SK-N-SH (cell line): ENCODE measurements around the gene TRNAU1AP. TPM values are rescaled to one million over a fixed set of nuclear protein-coding genes. Genes with fewer than 3 reads are reported as not detected.

Experiments used
- CHD2 ChIP-seq: fragments of 150-350 bp; IDR thresholded peaks from 2 replicates; pipeline ENCODE4 v1.6.1; 2018; ENCODE audit warnings: low read length; ENCODE audit not compliant: partially characterized antibody
- ELF1 ChIP-seq: IDR thresholded peaks from 2 replicates; pipeline ENCODE4 v1.4.0; 2012
- EP300 ChIP-seq, 2 experiments: IDR thresholded peaks; 2 replicates each; pipeline versions ENCODE4 v1.4.0 to v1.6.1; 2012; ENCODE audit warnings: borderline replicate concordance in 1 of 2, low read depth in 1 of 2, low read length in 1 of 2
- FOSL2 ChIP-seq: IDR thresholded peaks from 2 replicates; pipeline ENCODE4 v1.4.0; 2012; ENCODE audit warnings: low read depth, mild to moderate bottlenecking, moderate library complexity, borderline replicate concordance
- FOXJ3 ChIP-seq: sonication (generic); formaldehyde crosslinking; IDR thresholded peaks from 2 replicates; pipeline ENCODE4 v1.5.1; 2020; ENCODE audit warnings: mild to moderate bottlenecking, missing genetic modification reagents
- FOXM1 ChIP-seq: IDR thresholded peaks from 2 replicates; pipeline ENCODE4 v1.4.0; 2012; ENCODE audit warnings: low read depth, mild to moderate bottlenecking
- GABPA ChIP-seq: IDR thresholded peaks from 2 replicates; pipeline ENCODE4 v1.4.0; 2012; ENCODE audit warnings: low read depth, mild to moderate bottlenecking
- JUND ChIP-seq: IDR thresholded peaks from 2 replicates; pipeline ENCODE4 v1.4.0; 2012
- MEF2A ChIP-seq: IDR thresholded peaks from 2 replicates; pipeline ENCODE4 v1.4.0; 2012; ENCODE audit warnings: low read depth, borderline replicate concordance
- NRF1 ChIP-seq: IDR thresholded peaks from 2 replicates; pipeline ENCODE4 v1.6.1; 2012; ENCODE audit warnings: low read depth, mild to moderate bottlenecking, low read length
- RAD21 ChIP-seq: IDR thresholded peaks from 2 replicates; pipeline ENCODE4 v1.6.1; 2012; ENCODE audit warnings: mild to moderate bottlenecking, low read length
- RFX5 ChIP-seq: IDR thresholded peaks from 2 replicates; pipeline ENCODE4 v1.6.1; 2012; ENCODE audit warnings: mild to moderate bottlenecking, improper control_type of control experiment, low read length
- SIN3A ChIP-seq: IDR thresholded peaks from 2 replicates; pipeline ENCODE4 v1.6.1; 2012; ENCODE audit warnings: low read depth, mild to moderate bottlenecking, low read length, moderate library complexity, borderline replicate concordance
- TAF1 ChIP-seq: IDR thresholded peaks from 2 replicates; pipeline ENCODE4 v1.6.1; 2012; ENCODE audit warnings: low read depth, mild to moderate bottlenecking, low read length, moderate library complexity, borderline replicate concordance
- TCF12 ChIP-seq: IDR thresholded peaks from 2 replicates; pipeline ENCODE4 v1.4.0; 2012
- TEAD4 ChIP-seq: IDR thresholded peaks from 2 replicates; pipeline ENCODE4 v1.4.0; 2012; ENCODE audit warnings: mild to moderate bottlenecking, borderline replicate concordance; ENCODE audit not compliant: insufficient read depth
- USF2 ChIP-seq: fragments of 150-350 bp; IDR thresholded peaks from 2 replicates; pipeline ENCODE4 v1.6.1; 2017; ENCODE audit warnings: antibody characterized with exemption, low read length, low read depth, borderline replicate concordance
- YY1 ChIP-seq: IDR thresholded peaks from 2 replicates; pipeline ENCODE4 v1.4.0; 2012; ENCODE audit warnings: low read depth, mild to moderate bottlenecking
- polyA plus RNA-seq, 3 experiments: library from polyadenylated mRNA; depleted of rRNA; stranded (reverse); fragments of >200 nt; gene quantifications; 2 replicates each; pipeline ENCODE4 v1.2.3, GENCODE V29; 2012
- TF ChIP-seq, protein P1 (sequence below): IDR thresholded peaks from 2 replicates; pipeline ENCODE4 v1.4.0; 2012; ENCODE audit warnings: low read depth, borderline replicate concordance
- TF ChIP-seq, protein P2 (sequence below): IDR thresholded peaks from 2 replicates; pipeline ENCODE4 v1.4.0; 2012; ENCODE audit warnings: low read depth, borderline replicate concordance
- TF ChIP-seq, protein P3 (sequence below): IDR thresholded peaks from 2 replicates; pipeline ENCODE4 v1.6.1; 2012; ENCODE audit warnings: mild to moderate bottlenecking, low read depth, low read length, moderate library complexity
- TF ChIP-seq, protein P4 (sequence below): IDR thresholded peaks from 2 replicates; pipeline ENCODE4 v1.4.0; 2012; ENCODE audit warnings: low read depth

The TRNAU1AP gene
- polyA plus RNA-seq, 1 of the 3 experiments (the other 2 are of a cell fraction) = 25.8 TPM

DNA sequence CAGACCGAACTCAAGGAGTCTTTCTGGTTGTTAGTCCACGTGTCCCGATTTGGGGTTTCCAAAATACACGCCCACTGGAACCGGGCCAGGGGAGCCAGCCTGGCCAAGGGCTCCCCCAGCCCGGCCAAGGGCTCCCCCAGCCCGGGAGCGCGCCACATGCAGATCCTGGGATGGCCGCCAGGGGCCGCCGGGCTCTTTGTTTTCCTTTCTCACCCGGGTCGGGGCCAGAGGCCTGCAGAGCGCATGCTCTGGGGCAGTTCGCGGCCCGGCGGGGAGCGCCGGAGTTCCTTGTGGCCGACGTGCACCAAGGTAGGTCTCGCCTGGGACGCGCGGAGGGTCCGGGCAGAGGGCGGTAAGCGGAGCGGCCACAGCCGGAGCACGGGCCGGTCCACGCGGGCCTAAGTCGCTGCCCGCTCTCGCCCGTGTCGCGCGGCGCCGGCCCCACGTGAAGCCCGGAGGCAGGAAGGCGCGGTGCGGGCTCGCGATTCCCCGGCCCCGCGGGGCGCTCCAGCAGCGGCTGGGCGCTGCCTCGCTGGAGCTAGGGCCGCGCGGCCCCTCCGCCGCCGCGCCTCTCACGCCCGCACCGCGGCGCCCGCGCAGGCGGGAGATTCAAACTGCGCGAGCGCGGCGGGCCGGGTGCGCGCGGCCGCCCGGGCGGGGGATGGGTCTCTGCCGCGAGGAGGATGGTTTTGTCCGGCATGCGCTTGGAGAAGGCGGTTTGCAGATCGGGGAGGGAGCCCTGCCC, 34.7 kb upstream of the TRNAU1AP start (continued):
- TF ChIP-seq USF2 (no peak), RFX5 (no peak), JUND (no peak), ELF1 (peak; percentile 11; the same call in 1 of the 2 replicates), YY1 (no peak), RAD21 (peak; percentile 78), FOSL2 (no peak), TEAD4 (no peak), NRF1 (peak; percentile 85), MEF2A (no peak), GABPA (no peak), TCF12 (0 out of 2 replicates have a peak, but pooled peaks have one; percentile 19), SIN3A (peak; percentile 33), FOXJ3 (CRISPR knock-in tag) (no peak), FOXM1 (no peak), TAF1 (peak; percentile 54; the same call in 1 of the 2 replicates), CHD2 (no peak), EP300 (IDR thresholded peaks at IDR 0.05; ENCODE audit: borderline replicate concordance in 1 of 2, low read depth in 1 of 2, low read length in 1 of 2) (no peak)
- TF ChIP-seq, protein P1, sequence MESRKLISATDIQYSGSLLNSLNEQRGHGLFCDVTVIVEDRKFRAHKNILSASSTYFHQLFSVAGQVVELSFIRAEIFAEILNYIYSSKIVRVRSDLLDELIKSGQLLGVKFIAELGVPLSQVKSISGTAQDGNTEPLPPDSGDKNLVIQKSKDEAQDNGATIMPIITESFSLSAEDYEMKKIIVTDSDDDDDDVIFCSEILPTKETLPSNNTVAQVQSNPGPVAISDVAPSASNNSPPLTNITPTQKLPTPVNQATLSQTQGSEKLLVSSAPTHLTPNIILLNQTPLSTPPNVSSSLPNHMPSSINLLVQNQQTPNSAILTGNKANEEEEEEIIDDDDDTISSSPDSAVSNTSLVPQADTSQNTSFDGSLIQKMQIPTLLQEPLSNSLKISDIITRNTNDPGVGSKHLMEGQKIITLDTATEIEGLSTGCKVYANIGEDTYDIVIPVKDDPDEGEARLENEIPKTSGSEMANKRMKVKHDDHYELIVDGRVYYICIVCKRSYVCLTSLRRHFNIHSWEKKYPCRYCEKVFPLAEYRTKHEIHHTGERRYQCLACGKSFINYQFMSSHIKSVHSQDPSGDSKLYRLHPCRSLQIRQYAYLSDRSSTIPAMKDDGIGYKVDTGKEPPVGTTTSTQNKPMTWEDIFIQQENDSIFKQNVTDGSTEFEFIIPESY = 0 out of 2 replicates have a peak, but pooled peaks have one; percentile 10
- TF ChIP-seq, protein P2, sequence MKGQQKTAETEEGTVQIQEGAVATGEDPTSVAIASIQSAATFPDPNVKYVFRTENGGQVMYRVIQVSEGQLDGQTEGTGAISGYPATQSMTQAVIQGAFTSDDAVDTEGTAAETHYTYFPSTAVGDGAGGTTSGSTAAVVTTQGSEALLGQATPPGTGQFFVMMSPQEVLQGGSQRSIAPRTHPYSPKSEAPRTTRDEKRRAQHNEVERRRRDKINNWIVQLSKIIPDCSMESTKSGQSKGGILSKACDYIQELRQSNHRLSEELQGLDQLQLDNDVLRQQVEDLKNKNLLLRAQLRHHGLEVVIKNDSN = no peak
- TF ChIP-seq, protein P3, sequence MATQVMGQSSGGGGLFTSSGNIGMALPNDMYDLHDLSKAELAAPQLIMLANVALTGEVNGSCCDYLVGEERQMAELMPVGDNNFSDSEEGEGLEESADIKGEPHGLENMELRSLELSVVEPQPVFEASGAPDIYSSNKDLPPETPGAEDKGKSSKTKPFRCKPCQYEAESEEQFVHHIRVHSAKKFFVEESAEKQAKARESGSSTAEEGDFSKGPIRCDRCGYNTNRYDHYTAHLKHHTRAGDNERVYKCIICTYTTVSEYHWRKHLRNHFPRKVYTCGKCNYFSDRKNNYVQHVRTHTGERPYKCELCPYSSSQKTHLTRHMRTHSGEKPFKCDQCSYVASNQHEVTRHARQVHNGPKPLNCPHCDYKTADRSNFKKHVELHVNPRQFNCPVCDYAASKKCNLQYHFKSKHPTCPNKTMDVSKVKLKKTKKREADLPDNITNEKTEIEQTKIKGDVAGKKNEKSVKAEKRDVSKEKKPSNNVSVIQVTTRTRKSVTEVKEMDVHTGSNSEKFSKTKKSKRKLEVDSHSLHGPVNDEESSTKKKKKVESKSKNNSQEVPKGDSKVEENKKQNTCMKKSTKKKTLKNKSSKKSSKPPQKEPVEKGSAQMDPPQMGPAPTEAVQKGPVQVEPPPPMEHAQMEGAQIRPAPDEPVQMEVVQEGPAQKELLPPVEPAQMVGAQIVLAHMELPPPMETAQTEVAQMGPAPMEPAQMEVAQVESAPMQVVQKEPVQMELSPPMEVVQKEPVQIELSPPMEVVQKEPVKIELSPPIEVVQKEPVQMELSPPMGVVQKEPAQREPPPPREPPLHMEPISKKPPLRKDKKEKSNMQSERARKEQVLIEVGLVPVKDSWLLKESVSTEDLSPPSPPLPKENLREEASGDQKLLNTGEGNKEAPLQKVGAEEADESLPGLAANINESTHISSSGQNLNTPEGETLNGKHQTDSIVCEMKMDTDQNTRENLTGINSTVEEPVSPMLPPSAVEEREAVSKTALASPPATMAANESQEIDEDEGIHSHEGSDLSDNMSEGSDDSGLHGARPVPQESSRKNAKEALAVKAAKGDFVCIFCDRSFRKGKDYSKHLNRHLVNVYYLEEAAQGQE = peak; percentile 52
- TF ChIP-seq, protein P4, sequence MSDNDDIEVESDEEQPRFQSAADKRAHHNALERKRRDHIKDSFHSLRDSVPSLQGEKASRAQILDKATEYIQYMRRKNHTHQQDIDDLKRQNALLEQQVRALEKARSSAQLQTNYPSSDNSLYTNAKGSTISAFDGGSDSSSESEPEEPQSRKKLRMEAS = peak; percentile 65
- TF ChIP-seq, all 33 proteins: peak for 15
